ENCODE results near the gene PHF11.

DNA sequence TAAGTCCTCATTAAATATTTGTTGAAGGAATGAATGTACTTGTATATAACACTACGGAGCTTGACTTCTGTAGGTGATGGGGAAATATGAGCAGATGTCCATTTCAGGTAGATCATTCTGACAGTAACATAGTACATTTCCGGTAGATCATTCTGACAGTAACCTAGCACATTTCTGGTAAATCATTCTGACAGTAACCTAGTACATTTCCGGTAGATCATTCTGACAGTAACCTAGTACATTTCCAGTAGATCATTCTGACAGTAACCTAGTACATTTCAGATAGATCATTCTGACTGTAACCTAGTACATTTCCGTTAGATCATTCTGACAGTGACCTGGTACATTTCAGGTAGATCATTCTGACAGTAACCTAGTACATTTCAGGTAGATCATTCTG lies 2.5 kb downstream of the PHF11 start:
- TF ChIP-seq POLR2AphosphoS5 (IDR thresholded peaks at IDR 0.05; ENCODE audit: borderline replicate concordance, low read depth, low read length) = no peak
- no peak for TF ChIP-seq EZH2 (IDR thresholded peaks at IDR 0.05)

All from SK-N-MC (cell line).